Osteocyte (in vitro differentiated cells): ENCODE data around the gene EPG5. TPM values are rescaled to one million over a fixed set of nuclear protein-coding genes. Genes with fewer than 3 reads are reported as not detected.
"Not testable (repeated sequence)": the region's sequence is repeated elsewhere in the genome, so short reads cannot be mapped to it uniquely, and the experiment has no call there.

ENCODE experiments used
- DNase-seq: peaks from one replicate; pipeline ENCODE4 v3.0.0; 2021; ENCODE audit warnings: mixed read lengths; ENCODE audit not compliant: unreplicated experiment; ENCODE audit errors: extremely low spot score
- H3K27ac Mint-ChIP-seq: one replicate; pipeline ENCODE4 v1.8.0; 2021; ENCODE audit warnings: mild to moderate bottlenecking, mixed read lengths; ENCODE audit not compliant: unreplicated experiment
- H3K27me3 Mint-ChIP-seq: one replicate; pipeline ENCODE4 v1.8.0; 2021; ENCODE audit warnings: mixed read lengths; ENCODE audit not compliant: unreplicated experiment
- H3K36me3 Mint-ChIP-seq: one replicate; pipeline ENCODE4 v1.8.0; 2021; ENCODE audit warnings: mixed read lengths; ENCODE audit not compliant: unreplicated experiment
- H3K4me1 Mint-ChIP-seq: one replicate; pipeline ENCODE4 v1.8.0; 2021; ENCODE audit warnings: mixed read lengths; ENCODE audit not compliant: unreplicated experiment
- H3K4me3 Mint-ChIP-seq: one replicate; pipeline ENCODE4 v1.8.0; 2021; ENCODE audit warnings: mild to moderate bottlenecking, moderate library complexity, mixed read lengths; ENCODE audit not compliant: unreplicated experiment
- H3K9me3 Mint-ChIP-seq: one replicate; pipeline ENCODE4 v1.8.0; 2021; ENCODE audit warnings: mixed read lengths; ENCODE audit not compliant: unreplicated experiment
- total RNA-seq: library from RNA; stranded (reverse); gene quantifications from 2 replicates; pipeline ENCODE4 v1.2.1, GENCODE V29; 2021
- TF ChIP-seq, protein P1 (sequence below): fragments of 200-600 bp; sonication (generic); IDR thresholded peaks from 2 replicates; pipeline ENCODE4 v1.5.0; 2021; ENCODE audit warnings: antibody characterized with exemption, mild to moderate bottlenecking, moderate library complexity

EPG5 gene
- total RNA-seq, 1 donor from 2014 or later: 30.9 TPM

DNA sequence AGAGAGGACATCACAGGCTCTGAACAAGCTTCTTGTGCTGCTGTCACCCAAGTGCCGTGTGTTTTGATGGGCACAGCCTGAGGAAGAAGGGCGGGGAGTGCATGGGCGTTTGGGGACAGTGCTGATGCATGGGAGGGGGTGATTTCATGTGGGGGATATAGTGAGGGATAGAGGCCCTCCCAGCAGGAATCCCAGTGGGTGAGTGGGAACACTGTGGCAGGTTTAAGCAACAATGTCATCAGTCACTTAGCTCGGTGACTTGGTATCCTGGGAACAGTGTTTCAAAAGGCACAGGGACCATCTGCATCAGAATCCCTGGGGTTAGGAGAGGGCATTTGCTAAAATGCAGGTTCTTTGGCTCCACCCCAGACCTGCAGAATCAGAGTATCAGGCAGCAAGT is 141.0 kb downstream of the EPG5 start:
- Mint-ChIP-seq H3K27ac (no peak overlapping the region), H3K36me3 (no peaks in the 10 kb centered on the region), H3K4me3 (no peak overlapping the region), H3K4me1 (peaks cover 23% of the 10 kb centered on the region), H3K9me3 (peaks cover 4% of the 10 kb centered on the region), H3K27me3 (no peaks in the 10 kb centered on the region)
- TF ChIP-seq, protein P1, sequence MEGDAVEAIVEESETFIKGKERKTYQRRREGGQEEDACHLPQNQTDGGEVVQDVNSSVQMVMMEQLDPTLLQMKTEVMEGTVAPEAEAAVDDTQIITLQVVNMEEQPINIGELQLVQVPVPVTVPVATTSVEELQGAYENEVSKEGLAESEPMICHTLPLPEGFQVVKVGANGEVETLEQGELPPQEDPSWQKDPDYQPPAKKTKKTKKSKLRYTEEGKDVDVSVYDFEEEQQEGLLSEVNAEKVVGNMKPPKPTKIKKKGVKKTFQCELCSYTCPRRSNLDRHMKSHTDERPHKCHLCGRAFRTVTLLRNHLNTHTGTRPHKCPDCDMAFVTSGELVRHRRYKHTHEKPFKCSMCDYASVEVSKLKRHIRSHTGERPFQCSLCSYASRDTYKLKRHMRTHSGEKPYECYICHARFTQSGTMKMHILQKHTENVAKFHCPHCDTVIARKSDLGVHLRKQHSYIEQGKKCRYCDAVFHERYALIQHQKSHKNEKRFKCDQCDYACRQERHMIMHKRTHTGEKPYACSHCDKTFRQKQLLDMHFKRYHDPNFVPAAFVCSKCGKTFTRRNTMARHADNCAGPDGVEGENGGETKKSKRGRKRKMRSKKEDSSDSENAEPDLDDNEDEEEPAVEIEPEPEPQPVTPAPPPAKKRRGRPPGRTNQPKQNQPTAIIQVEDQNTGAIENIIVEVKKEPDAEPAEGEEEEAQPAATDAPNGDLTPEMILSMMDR: no peak
- DNase-seq: no peak

DNA sequence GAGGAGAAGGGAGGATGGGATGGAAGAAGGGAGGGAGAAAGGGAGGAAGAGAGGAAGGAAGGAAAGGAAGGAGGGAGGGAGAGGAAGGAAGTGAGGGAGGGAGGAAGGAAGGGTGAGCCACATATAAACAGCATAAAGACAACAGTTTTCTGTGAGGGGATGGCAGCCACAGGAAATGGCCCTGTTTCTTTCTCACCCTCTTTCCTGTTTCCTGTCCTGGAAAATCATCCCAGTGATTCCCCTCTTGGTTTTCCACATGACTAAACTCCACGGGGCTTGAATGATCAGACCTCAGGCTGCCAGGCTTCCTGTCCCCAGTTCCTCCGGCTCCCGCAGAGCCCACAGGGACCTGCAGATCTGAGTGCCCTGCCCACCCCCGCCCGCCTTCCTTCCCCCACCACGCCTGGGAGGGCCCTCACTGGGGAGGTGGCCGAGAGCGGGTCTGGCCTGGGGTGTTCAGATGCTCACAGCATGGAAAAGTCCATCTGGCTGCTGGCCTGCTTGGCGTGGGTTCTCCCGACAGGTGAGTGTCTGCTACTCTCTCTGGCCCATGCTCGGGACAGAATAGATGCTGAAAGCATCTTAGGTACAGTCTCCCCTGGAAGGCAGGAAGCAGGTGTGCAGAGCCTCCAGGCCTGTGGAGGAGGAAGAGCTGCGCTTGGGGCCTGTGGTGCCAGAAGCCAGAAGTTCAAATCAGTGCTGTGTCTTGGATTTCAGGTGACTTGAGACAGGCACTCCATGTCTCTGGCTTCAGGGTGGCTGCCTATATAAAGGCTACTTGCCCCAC is 141.7 kb downstream of the EPG5 start, which contains the start of gene SIGLEC15:
Gene SIGLEC15 (plus strand): TSS at position 418 of the 787 bp plus-strand sequence. CDS start 54 bp downstream, at position 472.
- H3K4me3 Mint-ChIP-seq: no peak within 1 kb of the TSS
- peaks cover 23% of the 10 kb centered on the region for H3K4me1 Mint-ChIP-seq
- DNase-seq: peak; percentile 76
- peaks cover 4% of the 10 kb centered on the region for H3K9me3 Mint-ChIP-seq
- H3K36me3 Mint-ChIP-seq: no peaks in the 10 kb centered on the region
- peak within 1 kb of the TSS; percentile 53 for H3K27ac Mint-ChIP-seq
- TF ChIP-seq, protein P1: no peak
- H3K27me3 Mint-ChIP-seq: no peaks in the 10 kb centered on the region

DNA sequence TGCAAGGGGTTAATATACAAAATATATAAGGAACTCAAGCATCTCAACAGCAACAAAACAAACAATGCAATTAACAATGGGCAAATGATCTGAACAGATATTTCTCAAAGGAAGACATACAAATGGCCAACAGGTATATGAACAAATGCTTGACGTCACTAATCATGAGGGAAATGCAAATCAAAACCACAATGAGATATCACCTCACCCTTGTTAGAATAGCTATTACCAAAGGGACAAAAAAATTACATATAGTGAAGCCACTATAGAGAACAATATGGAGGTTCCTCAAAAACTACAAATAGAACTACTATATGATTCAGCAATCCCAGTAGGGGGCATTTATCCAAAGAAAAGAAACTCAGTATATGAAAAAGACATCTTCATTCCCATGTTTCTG is 145.4 kb downstream of the EPG5 start:
- no peak for DNase-seq
- H3K4me1 Mint-ChIP-seq: peaks cover 10% of the 10 kb centered on the region
- H3K27ac Mint-ChIP-seq: no peak overlapping the region
- peaks cover 6% of the 10 kb centered on the region for H3K9me3 Mint-ChIP-seq
- H3K27me3 Mint-ChIP-seq: no peaks in the 10 kb centered on the region
- no peaks in the 10 kb centered on the region for H3K36me3 Mint-ChIP-seq
- no peak overlapping the region for H3K4me3 Mint-ChIP-seq
- TF ChIP-seq, protein P1: no peak

DNA sequence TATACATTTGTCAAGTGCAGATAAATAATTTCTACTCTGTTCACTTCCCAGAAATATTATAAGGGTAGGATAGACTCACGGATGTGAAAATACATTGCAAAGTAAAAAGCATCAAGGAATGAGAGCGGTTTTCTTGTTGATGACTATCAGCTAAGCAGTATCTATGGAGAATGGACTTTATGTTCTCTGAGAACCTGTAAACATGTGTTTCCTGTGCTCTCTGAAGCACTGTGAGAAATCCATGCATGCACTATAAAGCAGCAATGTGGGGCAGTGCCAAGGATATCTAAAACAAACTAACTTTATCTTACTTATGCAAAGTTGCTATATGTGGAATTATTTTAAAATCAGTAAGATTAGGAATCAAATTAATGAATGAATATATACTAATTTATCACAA is 146.1 kb downstream of the EPG5 start:
- Mint-ChIP-seq H3K27me3 (no peaks in the 10 kb centered on the region), H3K4me1 (peaks cover 9% of the 10 kb centered on the region), H3K27ac (no peak overlapping the region), H3K4me3 (no peak overlapping the region), H3K36me3 (no peaks in the 10 kb centered on the region), H3K9me3 (peaks cover 9% of the 10 kb centered on the region)
- DNase-seq: no peak
- TF ChIP-seq, protein P1: no peak

DNA sequence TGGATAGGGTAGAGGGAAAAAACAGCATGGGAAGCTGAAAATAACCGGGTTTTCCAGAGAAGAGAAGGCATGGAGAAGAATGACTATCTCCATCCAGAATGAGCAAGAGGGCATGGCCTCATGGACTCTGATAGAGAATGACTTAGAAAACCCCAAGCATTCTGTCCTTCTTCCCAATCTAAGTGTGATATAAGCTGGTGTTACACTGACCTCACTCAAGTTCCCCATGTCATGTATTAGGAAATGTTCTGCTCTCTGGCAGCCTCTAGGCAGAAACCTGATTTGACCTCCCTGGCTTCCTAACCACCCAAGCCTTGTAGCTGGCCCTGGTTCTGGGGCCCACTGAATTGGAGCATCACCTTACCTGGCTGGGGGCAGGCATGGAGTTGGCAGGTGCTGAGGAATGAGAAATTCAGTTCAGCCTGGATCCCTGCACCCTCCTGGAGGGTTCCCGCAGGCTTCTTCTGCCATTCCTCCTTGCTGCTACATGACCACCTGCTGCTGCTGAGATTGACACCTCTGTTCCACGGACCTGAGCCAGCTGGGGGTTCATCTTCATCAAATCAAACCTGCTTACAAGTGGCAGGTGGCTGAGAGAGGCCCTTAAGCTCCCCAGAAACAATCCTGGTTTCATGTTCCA is 146.9 kb downstream of the EPG5 start:
- Mint-ChIP-seq H3K9me3 (peaks cover 9% of the 10 kb centered on the region), H3K4me3 (no peak overlapping the region), H3K27me3 (no peaks in the 10 kb centered on the region), H3K36me3 (no peaks in the 10 kb centered on the region), H3K4me1 (peaks cover 4% of the 10 kb centered on the region), H3K27ac (no peak overlapping the region)
- TF ChIP-seq, protein P1: no peak
- DNase-seq: no peak

DNA sequence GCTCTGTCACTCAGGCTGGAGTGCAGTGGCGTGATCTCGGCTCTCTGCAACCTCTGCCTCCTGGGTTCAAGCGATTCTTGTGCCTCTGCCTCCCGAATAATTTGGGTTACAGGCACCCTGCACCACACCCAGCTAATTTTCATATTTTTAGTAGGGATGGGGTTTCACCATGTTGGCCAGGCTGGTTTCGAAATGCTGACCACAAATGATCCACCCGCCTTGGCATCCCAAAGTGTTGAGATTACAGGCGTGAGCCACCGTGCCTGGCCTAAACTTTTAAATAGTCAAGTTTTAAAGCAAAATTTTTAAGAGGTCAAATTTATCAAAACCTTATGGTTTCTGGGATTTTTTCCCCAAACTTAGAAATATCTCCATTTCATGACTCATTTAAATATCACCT is 148.4 kb downstream of the EPG5 start:
- not testable (repeated sequence) for H3K9me3 Mint-ChIP-seq, H3K27me3 Mint-ChIP-seq

More for the DNA sequence above, 148.4 kb downstream of the EPG5 start:
- H3K36me3 Mint-ChIP-seq, H3K4me3 Mint-ChIP-seq, DNase-seq, H3K4me1 Mint-ChIP-seq, H3K27ac Mint-ChIP-seq: not testable (repeated sequence)
